Posterior cingulate gyrus (tissue), 11 donors: ENCODE results near the gene SLC46A2.
A peak's percentile ranks its signal among the peaks of the same experiment; 100 is the strongest.

Experiments used
- DNase-seq, 10 donors: peaks; one replicate each; pipeline versions ENCODE4 v3.0.0 to v3.0.0-alpha.2; 2020 to 2021; ENCODE audit warnings: mixed read lengths in 3 of 10
- intact Hi-C: fragments of 100-400 bp; cut with DNase I; formaldehyde crosslinking; loops from one replicate; pipeline ENCODE4 v1.15.1; 2023

SLC46A2 gene

GRCh38 chr9:112890106-112891081, at the start of gene SLC46A2:
Gene SLC46A2 (minus strand): TSS chr9:112890876. CDS start chr9:112890681, 195 bp downstream.
- intact Hi-C loops, result no loop called here
- DNase-seq, result peak in 5 of 10 donors; percentile 28 to 90 (median 33)

- intact Hi-C loops, result loop anchor here (10.0 kb wide), 1 partner anchor 155 kb away; no protein-coding TSS in a partner anchor
- no peak for DNase-seq
Observed at GRCh38 chr9:112939418-112939817, 48.7 kb upstream of the SLC46A2 start.

GRCh38 chr9:112933696-112934095, 43.0 kb upstream of the SLC46A2 start:
- no peak for DNase-seq
- intact Hi-C loops, result loop anchor here (10.0 kb wide), 1 partner anchor 161 kb away; no protein-coding TSS in a partner anchor

GRCh38 chr9:112925058-112925641, 34.5 kb upstream of the SLC46A2 start:
- DNase-seq, result peak in 1 of 10 donors; percentile 23
- intact Hi-C loops, result no loop called here

- intact Hi-C loops, result loop anchor here (5.0 kb wide), 1 partner anchor 191 kb away; no protein-coding TSS in a partner anchor
- no peak for DNase-seq
Observed at GRCh38 chr9:112921549-112921948, 30.9 kb upstream of the SLC46A2 start.

GRCh38 chr9:112917987-112918362, 27.3 kb upstream of the SLC46A2 start:
- intact Hi-C loops, result no loop called here
- no peak for DNase-seq

GRCh38 chr9:112917047-112917986, 26.6 kb upstream of the SLC46A2 start:
- intact Hi-C loops, result no loop called here
- DNase-seq, result no peak

- DNase-seq, result peak in 1 of 10 donors; percentile 69
- intact Hi-C loops, result no loop called here
Observed at GRCh38 chr9:112914524-112914923, 23.8 kb upstream of the SLC46A2 start.

- intact Hi-C loops, result no loop called here
- DNase-seq, result no peak
Observed at GRCh38 chr9:112913326-112913725, 22.6 kb upstream of the SLC46A2 start.

- intact Hi-C loops, result no loop called here
- no peak for DNase-seq
Observed at GRCh38 chr9:112912636-112913035, 22.0 kb upstream of the SLC46A2 start.

GRCh38 chr9:112911736-112912135, 21.1 kb upstream of the SLC46A2 start:
- intact Hi-C loops, result no loop called here

GRCh38 chr9:112905084-112905483, 14.4 kb upstream of the SLC46A2 start:
- intact Hi-C loops, result no loop called here
- DNase-seq, result no peak

More at GRCh38 chr9:112911736-112912135, 21.1 kb upstream of the SLC46A2 start:
- DNase-seq, result no peak

- DNase-seq, result no peak
- intact Hi-C loops, result no loop called here
Observed at GRCh38 chr9:112900901-112901300, 10.2 kb upstream of the SLC46A2 start.

- no peak for DNase-seq
Observed at GRCh38 chr9:112900488-112900887, 9.8 kb upstream of the SLC46A2 start.

GRCh38 chr9:112898872-112899311, 8.2 kb upstream of the SLC46A2 start:
- no peak for DNase-seq
- intact Hi-C loops, result no loop called here

More at GRCh38 chr9:112900488-112900887, 9.8 kb upstream of the SLC46A2 start:
- intact Hi-C loops, result no loop called here

GRCh38 chr9:112896131-112896530, 5.5 kb upstream of the SLC46A2 start:
- intact Hi-C loops, result no loop called here
- DNase-seq, result no peak

GRCh38 chr9:112894699-112895098, 4.0 kb upstream of the SLC46A2 start:
- intact Hi-C loops, result no loop called here
- DNase-seq, result no peak

- DNase-seq, result no peak
- intact Hi-C loops, result no loop called here
Observed at GRCh38 chr9:112894041-112894440, 3.4 kb upstream of the SLC46A2 start.

- intact Hi-C loops, result no loop called here
- no peak for DNase-seq
Observed at GRCh38 chr9:112892981-112893380, 2.3 kb upstream of the SLC46A2 start.

- no peak for DNase-seq
- intact Hi-C loops, result no loop called here
Observed at GRCh38 chr9:112891521-112891920, 845 bp upstream of the SLC46A2 start.
